Keratinocyte (primary cell): ENCODE data around the gene TNKS1BP1.

Experiments used
- EZH2 ChIP-seq: IDR thresholded peaks from one replicate; pipeline ENCODE4 v1.6.1; 2012; ENCODE audit warnings: inconsistent platforms, mild to moderate bottlenecking, low read length, moderate library complexity
- TF ChIP-seq, protein P1 (sequence below), 3 experiments: IDR thresholded peaks in 1 of 3; conservative IDR thresholded peaks in 1 of 3; optimal IDR thresholded peaks in 1 of 3; 2 replicates in 2 of 3; 3 replicates in 1 of 3; pipeline versions ENCODE3 to v1.5.1; 2011; ENCODE audit warnings: low read length in 3 of 3, mild to moderate bottlenecking in 3 of 3, moderate library complexity in 2 of 3, control low read depth in 1 of 3, inconsistent platforms in 1 of 3; ENCODE audit not compliant: insufficient read depth in 2 of 3; ENCODE audit errors: extremely low read depth in 1 of 3

DNA sequence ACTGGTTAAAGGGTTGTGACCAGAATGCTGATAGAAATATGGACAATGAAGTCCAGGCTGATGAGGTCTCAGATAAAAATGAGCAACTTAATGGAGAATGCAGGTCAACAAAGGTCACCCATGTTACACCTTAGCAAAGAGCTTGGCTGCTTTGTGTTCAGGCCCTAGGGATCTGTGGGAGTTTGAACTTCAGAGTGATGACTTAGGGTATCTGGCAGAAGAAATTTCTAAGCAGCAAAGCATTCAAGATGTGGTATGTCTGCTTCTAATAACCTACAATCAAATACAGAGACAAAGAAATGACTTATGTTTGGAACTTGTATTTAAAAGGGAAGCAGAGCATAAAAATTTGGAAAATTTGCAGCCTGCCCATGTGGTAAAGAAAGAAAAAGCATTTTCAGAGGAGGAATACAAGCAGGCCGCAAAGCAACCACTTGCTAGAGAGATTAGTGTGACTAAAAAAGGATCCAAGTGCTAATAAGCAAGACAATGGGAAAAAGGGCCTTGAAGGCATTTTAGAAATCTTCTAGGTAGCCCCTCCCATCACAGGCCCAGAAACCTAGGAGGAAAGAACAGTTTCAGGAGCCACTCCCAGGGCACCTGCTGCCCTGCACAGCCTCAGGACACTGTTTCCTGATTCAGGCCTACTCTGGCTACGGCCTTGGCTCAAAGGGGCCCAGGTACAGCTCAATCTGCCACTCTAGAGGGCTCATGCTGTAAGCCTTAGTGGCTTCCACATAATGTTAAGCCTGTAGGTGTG is 41.3 kb downstream of the TNKS1BP1 start:
- TF ChIP-seq EZH2 = no peak
- TF ChIP-seq, protein P1, sequence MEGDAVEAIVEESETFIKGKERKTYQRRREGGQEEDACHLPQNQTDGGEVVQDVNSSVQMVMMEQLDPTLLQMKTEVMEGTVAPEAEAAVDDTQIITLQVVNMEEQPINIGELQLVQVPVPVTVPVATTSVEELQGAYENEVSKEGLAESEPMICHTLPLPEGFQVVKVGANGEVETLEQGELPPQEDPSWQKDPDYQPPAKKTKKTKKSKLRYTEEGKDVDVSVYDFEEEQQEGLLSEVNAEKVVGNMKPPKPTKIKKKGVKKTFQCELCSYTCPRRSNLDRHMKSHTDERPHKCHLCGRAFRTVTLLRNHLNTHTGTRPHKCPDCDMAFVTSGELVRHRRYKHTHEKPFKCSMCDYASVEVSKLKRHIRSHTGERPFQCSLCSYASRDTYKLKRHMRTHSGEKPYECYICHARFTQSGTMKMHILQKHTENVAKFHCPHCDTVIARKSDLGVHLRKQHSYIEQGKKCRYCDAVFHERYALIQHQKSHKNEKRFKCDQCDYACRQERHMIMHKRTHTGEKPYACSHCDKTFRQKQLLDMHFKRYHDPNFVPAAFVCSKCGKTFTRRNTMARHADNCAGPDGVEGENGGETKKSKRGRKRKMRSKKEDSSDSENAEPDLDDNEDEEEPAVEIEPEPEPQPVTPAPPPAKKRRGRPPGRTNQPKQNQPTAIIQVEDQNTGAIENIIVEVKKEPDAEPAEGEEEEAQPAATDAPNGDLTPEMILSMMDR (optimal IDR thresholded peaks at IDR 0.05 in 1 of 3, IDR thresholded peaks at IDR 0.05 in 1 of 3, conservative IDR thresholded peaks at IDR 0.05 in 1 of 3; ENCODE audit: extremely low read depth in 1 of 3, insufficient read depth in 2 of 3, low read length in 3 of 3) = no peak
